AG08395 (cell line): ENCODE data around the gene TOP3B.

Experiments
- DNase-seq: peaks from one replicate; pipeline ENCODE4 v3.0.0; 2012; ENCODE audit warnings: mixed read lengths, low spot score

The TOP3B gene

GRCh38 chr22:22013559-22014284 is 31.1 kb upstream of the TOP3B start:
- DNase-seq: no peak

DNA sequence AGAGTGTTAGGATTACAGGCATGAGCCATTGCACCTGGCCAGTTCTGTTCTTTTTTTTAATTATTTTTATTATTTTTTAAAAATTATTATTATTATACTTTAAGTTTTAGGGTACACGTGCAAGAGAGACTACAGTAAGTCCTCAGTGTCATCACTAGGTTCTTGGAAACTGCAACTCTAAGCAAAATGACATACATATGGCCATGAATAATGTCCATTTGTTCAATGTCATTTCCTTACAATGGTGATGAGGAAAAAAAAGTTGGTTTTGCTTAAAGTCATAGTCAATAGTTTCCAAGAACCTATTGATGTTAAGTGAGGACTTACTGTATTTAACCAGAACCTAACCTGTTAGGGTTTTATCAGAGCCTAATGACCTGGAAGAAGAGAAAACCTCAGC is 29.4 kb upstream of the TOP3B start:
- DNase-seq: no peak

- no peak for DNase-seq
Observed at GRCh38 chr22:22010358-22010757, 27.8 kb upstream of the TOP3B start.

DNA sequence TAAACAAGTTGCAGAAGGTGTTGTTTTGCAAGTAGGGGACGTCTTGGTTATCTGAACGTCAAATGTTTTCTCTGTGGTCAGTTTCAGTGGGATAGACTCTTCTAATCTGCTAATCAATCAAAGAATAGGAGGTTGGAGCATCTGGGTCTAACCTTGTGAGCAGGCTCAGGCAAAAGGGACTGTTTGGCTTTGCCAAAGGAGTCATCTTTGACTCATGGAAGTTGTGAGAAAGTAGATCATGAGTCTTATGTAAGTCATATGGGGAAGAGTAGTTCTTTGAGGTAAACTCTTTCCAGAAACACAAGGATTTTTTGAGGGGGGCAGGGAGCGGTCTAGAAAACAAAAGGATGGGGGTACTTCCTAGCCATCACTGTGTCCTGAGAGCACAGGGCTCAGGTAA is 27.1 kb upstream of the TOP3B start:
- no peak for DNase-seq

- DNase-seq: no peak
Observed at GRCh38 chr22:22006596-22006990, 24.0 kb upstream of the TOP3B start.

DNA sequence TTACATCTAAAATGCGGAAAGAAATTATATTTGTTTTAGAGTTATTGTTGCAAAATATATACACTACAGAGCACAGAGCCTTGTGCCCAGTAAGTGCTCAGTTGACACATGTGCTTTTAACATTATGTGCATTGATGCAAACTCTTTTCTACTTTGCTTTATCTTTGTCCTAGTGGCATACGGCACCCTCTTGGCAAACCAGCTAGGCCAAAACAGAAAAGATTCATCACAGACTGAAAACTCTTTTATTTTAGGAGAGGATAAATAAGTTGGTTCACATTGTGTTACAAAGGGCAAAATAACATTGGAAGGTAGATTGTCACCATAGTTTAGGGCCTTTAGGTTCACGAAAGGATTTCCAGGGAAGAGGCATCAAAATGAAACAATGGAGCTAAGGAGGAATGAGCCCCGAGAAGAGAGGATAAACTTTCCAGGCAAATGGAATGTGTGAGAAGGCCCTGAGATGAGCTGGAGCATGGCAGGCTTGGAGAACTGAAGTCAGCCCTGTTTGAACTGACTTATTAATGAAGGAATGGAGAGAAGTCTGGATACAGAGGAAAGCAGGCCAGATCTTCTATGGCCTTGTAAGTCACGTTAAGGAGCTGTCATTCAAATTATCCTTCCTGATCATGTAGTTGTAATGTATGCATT is 23.5 kb upstream of the TOP3B start:
- no peak for DNase-seq

DNA sequence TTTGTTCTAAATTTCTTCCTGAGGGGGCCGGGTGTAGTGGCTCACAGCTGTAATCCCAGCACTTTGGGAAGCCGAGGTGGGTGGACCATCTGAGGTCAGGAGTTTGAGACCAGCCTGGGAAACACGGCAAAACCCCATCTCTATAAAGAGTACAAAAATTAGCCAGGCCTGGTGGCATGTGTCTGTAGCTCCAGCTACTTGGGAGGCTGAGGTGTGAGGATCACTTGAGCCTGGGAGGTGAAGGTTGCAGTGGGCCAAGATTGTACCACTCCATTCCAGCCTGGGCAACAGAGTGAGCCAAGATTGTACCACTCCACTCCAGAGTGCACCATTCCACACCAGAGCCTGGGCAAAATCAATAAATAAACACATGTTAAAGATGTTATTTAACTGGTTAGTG is 20.6 kb upstream of the TOP3B start:
- no peak for DNase-seq

GRCh38 chr22:22002526-22003055 is 20.0 kb upstream of the TOP3B start:
- no peak for DNase-seq

DNA sequence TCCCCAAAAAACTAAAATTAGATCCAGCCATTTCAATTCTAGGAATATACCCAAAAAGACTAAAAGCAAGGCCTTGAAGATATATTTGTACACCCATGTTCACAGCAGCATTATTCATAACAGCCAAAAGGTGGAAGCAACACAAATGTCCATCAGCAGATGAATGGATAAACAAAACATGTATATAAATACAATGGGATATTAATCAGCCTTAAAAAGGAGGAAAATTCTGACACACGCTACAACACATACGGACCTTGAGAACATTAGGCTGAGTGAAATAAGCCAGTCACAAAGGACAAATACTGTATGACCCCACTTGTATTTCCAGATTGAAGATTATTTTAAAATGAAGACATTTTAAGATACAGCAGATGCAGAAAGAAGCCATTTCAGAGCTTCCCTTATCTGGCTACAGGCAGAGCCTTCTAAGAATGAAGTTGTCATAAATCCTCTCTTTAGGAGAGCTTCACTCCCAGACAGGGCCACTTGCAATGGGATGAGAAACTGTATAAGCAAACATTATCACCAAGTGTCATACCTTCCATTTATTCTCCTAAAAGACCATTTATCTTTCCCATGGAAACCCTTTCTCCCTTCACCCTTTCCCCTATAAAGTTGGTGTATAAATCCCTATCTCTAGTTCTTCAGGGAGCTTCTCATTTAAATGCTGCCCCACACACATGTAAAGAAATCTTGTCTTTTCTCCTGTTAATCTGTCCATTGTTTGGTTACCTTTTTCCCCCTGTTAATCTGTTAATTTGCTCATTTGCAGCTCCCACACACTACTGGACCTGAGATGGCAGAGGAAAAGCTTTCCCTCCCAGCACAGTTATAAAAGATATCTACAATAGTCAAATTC is 19.3 kb upstream of the TOP3B start:
- no peak for DNase-seq

- DNase-seq: no peak
Observed at GRCh38 chr22:21998595-21999247, 16.1 kb upstream of the TOP3B start.

- no peak for DNase-seq
Observed at GRCh38 chr22:21996175-21996720, 13.7 kb upstream of the TOP3B start.

GRCh38 chr22:21995660-21996059 is 13.1 kb upstream of the TOP3B start:
- no peak for DNase-seq

- DNase-seq: no peak
Observed at GRCh38 chr22:21994881-21995444, 12.4 kb upstream of the TOP3B start.

DNA sequence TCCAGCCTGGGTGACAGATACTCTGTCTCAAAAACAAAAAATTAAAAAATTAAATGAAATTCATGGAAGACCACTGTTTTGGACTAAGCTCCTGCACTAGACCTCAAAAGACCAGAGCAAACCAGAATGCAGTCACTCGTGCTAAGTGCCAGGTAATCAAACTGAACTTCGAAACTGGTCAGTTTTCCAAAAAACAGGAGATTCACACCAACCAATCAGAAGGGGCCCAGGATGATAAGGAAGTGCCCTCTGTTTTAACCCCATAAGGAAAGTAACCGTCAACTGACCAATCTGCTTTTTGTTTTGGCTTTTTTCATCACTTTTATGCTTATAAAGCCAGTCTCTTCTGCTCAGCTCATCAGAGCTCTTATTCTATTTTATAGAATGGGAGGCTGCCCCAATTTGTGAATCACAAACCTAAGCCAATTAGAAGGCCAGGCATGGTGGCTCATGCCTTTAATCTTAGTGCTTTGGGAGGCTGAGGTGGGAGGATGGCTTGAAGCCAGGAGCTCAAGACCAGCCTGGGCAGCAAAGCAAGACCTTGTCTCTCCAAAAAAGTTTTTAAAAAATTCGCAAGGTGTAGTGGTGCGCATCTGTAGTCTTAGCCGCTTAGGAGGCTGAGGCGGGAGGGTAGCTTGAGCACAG is 10.1 kb upstream of the TOP3B start:
- no peak for DNase-seq

DNA sequence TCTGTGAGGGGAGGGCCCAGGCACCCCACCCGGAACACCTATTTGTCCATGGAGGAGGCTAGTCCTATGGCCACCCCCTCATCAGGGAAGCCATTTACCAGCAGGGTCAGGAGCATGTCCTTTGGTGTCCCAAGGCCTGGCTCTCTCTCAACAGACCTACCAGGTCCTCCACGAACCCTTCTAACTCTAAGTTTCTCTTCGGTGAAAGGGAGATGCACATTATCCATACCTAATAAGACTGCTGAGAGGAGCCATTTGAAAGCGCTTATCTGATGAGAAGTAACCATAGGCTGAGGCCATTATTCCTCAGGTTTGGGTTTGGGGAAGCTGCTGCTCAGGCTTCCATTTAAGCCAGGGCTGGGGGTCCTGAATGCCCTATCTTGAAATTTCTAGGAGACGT is 9.2 kb upstream of the TOP3B start:
- no peak for DNase-seq

DNA sequence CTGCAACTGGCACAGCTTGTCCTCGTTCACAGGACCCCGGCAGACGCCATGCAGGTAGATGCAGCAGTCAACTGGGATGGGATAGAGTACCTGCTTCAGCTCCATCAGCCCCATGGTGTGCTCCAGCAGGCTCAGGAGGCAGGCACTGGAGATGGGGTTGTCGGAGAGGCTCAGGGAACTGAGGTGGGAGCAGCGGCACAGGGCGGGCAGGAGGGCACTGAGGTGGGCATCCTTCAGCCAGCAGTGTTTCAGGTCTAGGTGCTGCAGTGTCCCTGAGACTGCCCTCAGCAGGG is 8.7 kb upstream of the TOP3B start:
- DNase-seq: no peak

DNA sequence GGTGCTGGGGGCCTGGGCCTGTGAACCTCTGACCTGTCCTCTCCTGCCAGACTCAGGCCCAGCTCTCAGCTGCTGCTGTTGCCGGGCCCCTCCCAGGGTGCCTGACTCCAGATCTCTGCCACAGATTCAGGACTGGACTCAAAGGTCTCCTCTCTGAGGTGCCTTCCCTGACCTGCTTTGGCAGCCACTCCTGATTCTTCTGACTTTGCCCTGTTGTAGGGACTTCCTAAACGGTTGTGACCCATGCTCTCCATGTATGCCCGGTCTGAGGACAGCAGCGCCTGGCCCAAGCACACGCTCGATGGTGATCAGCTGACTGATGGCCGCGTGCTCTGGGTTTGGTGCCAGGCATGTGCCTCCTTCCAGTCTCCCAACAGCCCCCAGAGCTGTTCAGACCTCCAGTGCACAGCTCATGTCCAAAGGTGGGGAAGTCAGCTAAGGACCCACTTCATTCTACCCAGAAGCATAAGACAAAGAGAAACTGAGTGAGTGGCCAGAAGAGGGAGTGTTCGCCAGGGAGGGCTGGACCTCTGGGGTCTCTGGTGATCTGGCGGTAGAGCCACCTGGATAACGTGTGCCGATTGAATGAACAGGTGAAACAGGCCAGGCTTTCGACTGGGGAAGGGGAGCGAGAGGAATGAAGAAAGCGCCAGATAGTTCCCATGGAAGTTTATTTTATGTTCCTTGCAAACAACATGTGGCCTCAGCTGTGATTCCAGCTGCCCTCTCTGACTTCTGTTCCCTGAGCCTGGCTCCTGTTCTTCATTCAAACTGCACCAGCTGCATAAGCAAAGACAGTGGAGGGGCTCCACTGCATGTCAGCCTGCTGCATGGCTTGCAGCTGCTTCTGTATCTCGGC is 8.1 kb upstream of the TOP3B start:
- DNase-seq: no peak

DNA sequence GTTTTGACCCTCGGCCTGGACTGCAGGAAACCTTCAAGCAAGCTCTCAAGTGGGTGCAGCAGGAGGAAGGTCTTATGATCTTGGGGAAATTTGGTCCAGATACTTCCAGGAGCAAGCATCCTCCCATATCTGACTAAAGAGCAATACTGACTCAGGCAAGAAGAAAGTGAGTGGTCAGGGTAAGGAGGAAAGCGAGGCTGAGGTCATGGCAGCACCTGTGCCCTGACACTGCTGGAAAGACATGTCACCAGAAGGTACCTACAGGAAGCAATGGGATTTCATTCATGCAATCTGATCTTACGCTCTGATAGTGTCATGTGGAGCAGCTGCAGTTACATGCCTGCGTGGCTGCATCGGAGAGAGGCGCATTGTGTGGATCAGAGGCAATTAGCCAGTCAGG is 6.5 kb upstream of the TOP3B start:
- DNase-seq: no peak

GRCh38 chr22:21985214-21985613 is 2.6 kb upstream of the TOP3B start:
- no peak for DNase-seq

DNA sequence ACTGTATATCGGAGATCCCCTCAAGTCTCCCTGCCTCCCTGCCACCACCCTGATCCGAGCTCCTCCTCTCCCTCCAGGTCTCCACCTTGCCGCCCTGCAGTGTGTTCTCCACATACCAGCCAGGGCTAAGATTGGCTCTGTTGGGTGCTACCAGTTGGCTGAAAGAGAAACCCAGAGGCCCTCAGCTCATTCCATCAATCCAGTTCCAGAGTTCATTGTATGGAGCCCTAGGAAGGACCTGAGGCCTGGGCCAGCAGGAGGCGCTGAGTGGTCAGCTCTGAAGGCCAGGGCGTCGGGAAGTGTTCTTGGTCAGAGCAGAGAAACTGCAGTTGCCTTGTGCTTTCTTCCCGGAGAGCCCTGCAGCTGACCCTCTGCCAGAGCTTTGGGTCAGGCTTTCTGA is 2.2 kb upstream of the TOP3B start:
- DNase-seq: no peak
